Natural killer cell (primary cell): ENCODE measurements around the gene ZBTB8A. TPM values are rescaled to one million over a fixed set of nuclear protein-coding genes. Genes with fewer than 3 reads are reported as not detected.
A peak's percentile ranks its signal among the peaks of the same experiment; 100 is the strongest.

Source experiments
- ATAC-seq, 3 donors: fragments of 150-1000 bp in 2 of 3; fragments of 200-7000 bp in 1 of 3; cut with Tn5 transposase; 1 replicate in 1 of 3; 2 replicates in 2 of 3; pipeline ENCODE4 v1.10.0; 2021; ENCODE audit warnings: mild to moderate bottlenecking in 2 of 3, moderate library complexity in 2 of 3
- DNase-seq, 2 donors: peaks; one replicate each; pipeline versions ENCODE4 v3.0.0 to v3.0.0-alpha.2; 2013 to 2021; ENCODE audit warnings: mixed read lengths in 1 of 2
- H3K27ac ChIP-seq: one replicate; pipeline ENCODE4 v1.5.1; 2013; ENCODE audit warnings: mild to moderate bottlenecking, low read length
- H3K27me3 ChIP-seq: one replicate; pipeline ENCODE4 v1.6.1; 2013; ENCODE audit warnings: low read length; ENCODE audit not compliant: control insufficient read depth, insufficient read depth
- H3K36me3 ChIP-seq: one replicate; pipeline ENCODE4 v1.6.1; 2013; ENCODE audit warnings: low read length; ENCODE audit not compliant: control insufficient read depth, insufficient read depth
- H3K4me1 ChIP-seq: one replicate; pipeline ENCODE4 v1.6.1; 2013; ENCODE audit warnings: low read length; ENCODE audit not compliant: control insufficient read depth, insufficient read depth
- H3K4me3 ChIP-seq: one replicate; pipeline ENCODE4 v1.5.1; 2013; ENCODE audit warnings: low read length
- H3K9me3 ChIP-seq: one replicate; pipeline ENCODE4 v1.6.1; 2013; ENCODE audit warnings: low read length; ENCODE audit not compliant: control insufficient read depth, insufficient read depth
- H3K27ac Mint-ChIP-seq, 2 donors: one replicate each; pipeline ENCODE4 v1.8.0; 2022; ENCODE audit warnings: mild to moderate bottlenecking in 2 of 2, mixed read lengths in 2 of 2, moderate library complexity in 1 of 2
- H3K27me3 Mint-ChIP-seq, 2 donors: one replicate each; pipeline ENCODE4 v1.8.0; 2022; ENCODE audit warnings: low read depth in 2 of 2, mixed read lengths in 2 of 2
- H3K36me3 Mint-ChIP-seq: one replicate; pipeline ENCODE4 v1.8.0; 2022; ENCODE audit warnings: mixed read lengths
- H3K4me1 Mint-ChIP-seq, 2 donors: one replicate each; pipeline ENCODE4 v1.8.0; 2022; ENCODE audit warnings: mixed read lengths in 2 of 2
- H3K4me3 Mint-ChIP-seq: one replicate; pipeline ENCODE4 v1.8.0; 2022; ENCODE audit warnings: mild to moderate bottlenecking, moderate library complexity, mixed read lengths
- H3K9me3 Mint-ChIP-seq, 2 donors: one replicate each; pipeline ENCODE4 v1.8.0; 2022; ENCODE audit warnings: mixed read lengths in 2 of 2
- CTCF ChIP-seq: fragments of 200-600 bp; IDR thresholded peaks from one replicate; pipeline ENCODE4 v1.8.0; 2022; ENCODE audit warnings: antibody characterized with exemption
- WGBS: methylation state at CpG from one replicate; pipeline ENCODE4 v1.1.7; 2013; ENCODE audit warnings: missing lambda C conversion rate; ENCODE audit not compliant: insufficient coverage; 5-methylcytosine and 5-hydroxymethylcytosine counted together
- intact Hi-C: fragments of 100-400 bp; cut with micrococcal nuclease; formaldehyde crosslinking; loops from one replicate; pipeline ENCODE4 v1.14.2; 2022
- total RNA-seq, 4 donors: library from RNA; stranded (reverse); fragments of 120-200 nt in 1 of 4; gene quantifications; one replicate each; pipeline versions ENCODE4 v1.2.3 to v1.2.4, GENCODE V29; 2013 to 2022

The ZBTB8A gene
- total RNA-seq, 3 donors from 2014 or later (not counting 1 experiment from before 2014, with no cell fraction given): 0.16 to 0.50 (median 0.33) TPM

- H3K9me3 ChIP-seq: no peaks in the 10 kb centered on the region
- no peak for TF ChIP-seq CTCF
- WGBS: under 1% methylated on average over 98 of the region's 99 CpGs
- no peak overlapping the region for H3K4me3 ChIP-seq
- Mint-ChIP-seq H3K4me3 (peak overlapping the region; percentile 77), H3K4me1 (no peaks in the 10 kb centered on the region), H3K27me3 (peaks cover 38 to 48% of the 10 kb centered on the region in 2 donors), H3K36me3 (no peaks in the 10 kb centered on the region), H3K9me3 (no peaks in the 10 kb centered on the region), H3K27ac (no peak overlapping the region)
- peak in 1 of 2 donors; percentile 18 for DNase-seq
- H3K27ac ChIP-seq: no peak overlapping the region
- peak in 2 of 3 donors; percentile 38 to 65 for ATAC-seq
- no peaks in the 10 kb centered on the region for H3K36me3 ChIP-seq
- peaks cover 7% of the 10 kb centered on the region for H3K4me1 ChIP-seq
- H3K27me3 ChIP-seq: peaks cover 6% of the 10 kb centered on the region
- intact Hi-C loops: no loop called here
Observed at GRCh38 chr1:32500387-32501209, 38.6 kb upstream of the ZBTB8A start.

GRCh38 chr1:32501865-32502264, 37.4 kb upstream of the ZBTB8A start:
- intact Hi-C loops: no loop called here
- no peak for ATAC-seq
- H3K4me1 ChIP-seq: peaks cover 7% of the 10 kb centered on the region
- peaks cover 6% of the 10 kb centered on the region for H3K27me3 ChIP-seq
- peaks cover 44 to 47% of the 10 kb centered on the region in 2 donors for H3K27me3 Mint-ChIP-seq
- H3K27ac ChIP-seq: no peak overlapping the region
- no peaks in the 10 kb centered on the region for H3K36me3 ChIP-seq
- no peaks in the 10 kb centered on the region for H3K36me3 Mint-ChIP-seq
- no peak for DNase-seq
- H3K9me3 ChIP-seq: no peaks in the 10 kb centered on the region
- H3K4me3 Mint-ChIP-seq: peak overlapping the region; percentile 49
- H3K4me1 Mint-ChIP-seq: no peaks in the 10 kb centered on the region
- no peak overlapping the region for H3K27ac Mint-ChIP-seq
- WGBS: 98% methylated on average over 9 of the region's 9 CpGs
- no peak for TF ChIP-seq CTCF
- no peak overlapping the region for H3K4me3 ChIP-seq
- no peaks in the 10 kb centered on the region for H3K9me3 Mint-ChIP-seq

GRCh38 chr1:32503153-32503552, 36.1 kb upstream of the ZBTB8A start:
- Histone ChIP-seq H3K27me3 (peaks cover 6% of the 10 kb centered on the region), H3K9me3 (no peaks in the 10 kb centered on the region), H3K27ac (no peak overlapping the region), H3K4me3 (no peak overlapping the region), H3K4me1 (peaks cover 7% of the 10 kb centered on the region), H3K36me3 (no peaks in the 10 kb centered on the region)
- DNase-seq (no peak), ATAC-seq (no peak)
- Mint-ChIP-seq H3K4me3 (no peak overlapping the region), H3K4me1 (no peaks in the 10 kb centered on the region), H3K9me3 (no peaks in the 10 kb centered on the region), H3K27ac (no peak overlapping the region), H3K27me3 (peaks cover 36 to 40% of the 10 kb centered on the region in 2 donors), H3K36me3 (no peaks in the 10 kb centered on the region)
- no peak for TF ChIP-seq CTCF
- WGBS: 86% methylated on average over 7 of the region's 7 CpGs
- intact Hi-C loops: no loop called here
